Endodermal cell (in vitro differentiated cells): ENCODE results near the gene FXN. TPM values are rescaled to one million over a fixed set of nuclear protein-coding genes. Genes with fewer than 3 reads are reported as not detected.

Experiments
- DNase-seq: peaks from one replicate; pipeline ENCODE4 v3.0.0-alpha.2; 2017
- H3K27ac ChIP-seq: 2 replicates; pipeline ENCODE4 v1.5.1; 2013; ENCODE audit warnings: mild to moderate bottlenecking, low read depth, low read length, moderate library complexity
- H3K27me3 ChIP-seq: 2 replicates; pipeline ENCODE4 v1.6.1; 2013; ENCODE audit warnings: mild to moderate bottlenecking, low read length, moderate library complexity; ENCODE audit not compliant: insufficient read depth, control insufficient read depth, poor library complexity, severe bottlenecking
- H3K36me3 ChIP-seq: 2 replicates; pipeline ENCODE4 v1.7.0; 2013; ENCODE audit warnings: mild to moderate bottlenecking, low read length, moderate library complexity; ENCODE audit not compliant: control insufficient read depth, insufficient read depth
- H3K4me1 ChIP-seq: one replicate; pipeline ENCODE4 v1.7.0; 2013; ENCODE audit warnings: low read length; ENCODE audit not compliant: control insufficient read depth, insufficient read depth
- H3K4me3 ChIP-seq: 2 replicates; pipeline ENCODE4 v1.5.1; 2013; ENCODE audit warnings: mild to moderate bottlenecking, low read length, moderate library complexity
- H3K9ac ChIP-seq: 2 replicates; pipeline ENCODE4 v1.6.1; 2013; ENCODE audit warnings: mild to moderate bottlenecking, low read length, moderate library complexity; ENCODE audit not compliant: poor library complexity, severe bottlenecking; ENCODE audit errors: extremely low read depth
- H3K9me3 ChIP-seq: 2 replicates; pipeline ENCODE4 v1.6.1; 2013; ENCODE audit warnings: mild to moderate bottlenecking, low read length, moderate library complexity; ENCODE audit not compliant: control insufficient read depth
- H3K27ac Mint-ChIP-seq: 2 replicates; pipeline ENCODE4 v1.8.0; 2020; ENCODE audit warnings: mixed read lengths
- H3K27me3 Mint-ChIP-seq: 2 replicates; pipeline ENCODE4 v1.8.0; 2021; ENCODE audit warnings: mild to moderate bottlenecking, mixed read lengths; ENCODE audit not compliant: insufficient read depth
- H3K36me3 Mint-ChIP-seq: 2 replicates; pipeline ENCODE4 v1.8.0; 2020; ENCODE audit warnings: low read depth, mixed read lengths
- H3K4me1 Mint-ChIP-seq: 2 replicates; pipeline ENCODE4 v1.8.0; 2020; ENCODE audit warnings: mixed read lengths
- H3K4me3 Mint-ChIP-seq: 2 replicates; pipeline ENCODE4 v1.8.0; 2020; ENCODE audit warnings: mild to moderate bottlenecking, moderate library complexity, mixed read lengths
- H3K9me3 Mint-ChIP-seq: 2 replicates; pipeline ENCODE4 v1.8.0; 2020; ENCODE audit warnings: mild to moderate bottlenecking, mixed read lengths
- WGBS, 2 experiments: methylation state at CpG; one replicate each; pipeline versions ENCODE4 v1.1.5 to v1.1.7; 2013; ENCODE audit warnings: missing lambda C conversion rate in 2 of 2, mixed read lengths in 1 of 2; ENCODE audit not compliant: insufficient coverage in 1 of 2, insufficient read length in 1 of 2; 5-methylcytosine and 5-hydroxymethylcytosine counted together
- total RNA-seq, 2 donors: library from RNA; stranded (reverse); fragmentation: NEBNext Ultra II Directional in 1 of 2; extraction: Animal tissue kit (Norgen Biotek cat#: 25700) in 1 of 2; gene quantifications; 2 replicates in 1 of 2; 3 replicates in 1 of 2; pipeline ENCODE4 v1.2.1, GENCODE V29; 2021
- TF ChIP-seq, protein P1 (sequence below): fragments of 200-600 bp; sonication (generic); conservative IDR thresholded peaks from 2 replicates; pipeline ENCODE4 v1.5.0; 2021; ENCODE audit warnings: antibody characterized with exemption, mild to moderate bottlenecking

The FXN gene
- total RNA-seq, 2 donors from 2014 or later: 33.0 to 34.1 TPM

DNA sequence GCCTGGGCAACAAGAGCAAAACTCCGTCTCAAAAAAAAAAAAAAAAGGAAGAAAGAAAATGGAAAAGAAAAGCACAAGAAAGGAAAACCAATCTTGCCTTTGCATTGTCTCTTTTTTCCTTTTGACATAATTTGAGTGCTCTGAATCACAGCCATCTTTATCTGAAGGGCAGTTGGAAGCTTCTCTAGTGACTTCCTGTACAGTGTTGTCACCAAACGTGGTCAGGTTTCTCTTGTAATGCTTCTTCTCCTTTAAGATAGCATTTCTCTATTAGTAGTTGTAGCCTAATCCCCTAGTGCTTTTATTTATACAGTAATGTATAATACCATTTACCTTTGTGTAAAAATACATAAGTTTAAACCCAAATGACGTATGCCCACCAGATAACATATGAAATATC lies 39.8 kb upstream of the FXN start:
- WGBS, 2 experiments: 85 to 97% methylated on average over 2 to 3 of the region's 3 CpGs
- TF ChIP-seq, protein P1, sequence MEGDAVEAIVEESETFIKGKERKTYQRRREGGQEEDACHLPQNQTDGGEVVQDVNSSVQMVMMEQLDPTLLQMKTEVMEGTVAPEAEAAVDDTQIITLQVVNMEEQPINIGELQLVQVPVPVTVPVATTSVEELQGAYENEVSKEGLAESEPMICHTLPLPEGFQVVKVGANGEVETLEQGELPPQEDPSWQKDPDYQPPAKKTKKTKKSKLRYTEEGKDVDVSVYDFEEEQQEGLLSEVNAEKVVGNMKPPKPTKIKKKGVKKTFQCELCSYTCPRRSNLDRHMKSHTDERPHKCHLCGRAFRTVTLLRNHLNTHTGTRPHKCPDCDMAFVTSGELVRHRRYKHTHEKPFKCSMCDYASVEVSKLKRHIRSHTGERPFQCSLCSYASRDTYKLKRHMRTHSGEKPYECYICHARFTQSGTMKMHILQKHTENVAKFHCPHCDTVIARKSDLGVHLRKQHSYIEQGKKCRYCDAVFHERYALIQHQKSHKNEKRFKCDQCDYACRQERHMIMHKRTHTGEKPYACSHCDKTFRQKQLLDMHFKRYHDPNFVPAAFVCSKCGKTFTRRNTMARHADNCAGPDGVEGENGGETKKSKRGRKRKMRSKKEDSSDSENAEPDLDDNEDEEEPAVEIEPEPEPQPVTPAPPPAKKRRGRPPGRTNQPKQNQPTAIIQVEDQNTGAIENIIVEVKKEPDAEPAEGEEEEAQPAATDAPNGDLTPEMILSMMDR: no peak
- no peaks in the 10 kb centered on the region for H3K9me3 Mint-ChIP-seq
- no peak overlapping the region for H3K4me3 Mint-ChIP-seq
- H3K36me3 ChIP-seq: peaks cover 15% of the 10 kb centered on the region
- H3K27me3 Mint-ChIP-seq: no peaks in the 10 kb centered on the region
- H3K4me1 ChIP-seq: peaks cover 4% of the 10 kb centered on the region
- no peak overlapping the region for H3K9ac ChIP-seq
- no peak overlapping the region for H3K4me3 ChIP-seq
- H3K4me1 Mint-ChIP-seq: peaks cover 25% of the 10 kb centered on the region
- H3K9me3 ChIP-seq: no peaks in the 10 kb centered on the region
- DNase-seq: no peak
- H3K27ac Mint-ChIP-seq: no peak overlapping the region
- H3K27ac ChIP-seq: no peak overlapping the region
- H3K27me3 ChIP-seq: no peaks in the 10 kb centered on the region
- H3K36me3 Mint-ChIP-seq: peaks cover 8% of the 10 kb centered on the region

DNA sequence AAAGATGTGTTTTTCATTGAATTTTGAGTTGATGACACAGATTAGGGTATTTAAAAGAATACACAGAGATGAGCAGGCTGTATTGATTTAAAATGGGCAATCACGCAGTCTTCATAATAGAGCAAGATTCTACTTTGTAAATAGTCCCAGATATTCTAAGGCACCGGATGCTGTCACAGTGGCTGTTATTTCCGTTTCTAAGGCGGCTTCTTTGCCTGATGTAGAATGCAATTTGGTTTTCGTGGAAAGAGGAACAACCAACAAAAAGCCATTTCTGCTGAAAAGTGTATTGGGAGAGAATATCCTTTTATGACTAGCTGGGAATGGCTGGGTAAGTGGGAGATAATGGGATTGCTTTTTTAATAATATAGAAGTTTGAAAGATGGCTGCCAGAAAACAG lies 39.1 kb upstream of the FXN start:
- no peak overlapping the region for H3K9ac ChIP-seq
- H3K27ac ChIP-seq: no peak overlapping the region
- H3K27ac Mint-ChIP-seq: no peak overlapping the region
- H3K9me3 ChIP-seq: no peaks in the 10 kb centered on the region
- no peak overlapping the region for H3K4me3 ChIP-seq
- no peak overlapping the region for H3K4me3 Mint-ChIP-seq
- H3K4me1 Mint-ChIP-seq: peaks cover 25% of the 10 kb centered on the region
- TF ChIP-seq, protein P1: no peak
- WGBS, 2 experiments: 95 to 100% methylated on average over 5 of the region's 5 CpGs
- peaks cover 4% of the 10 kb centered on the region for H3K36me3 Mint-ChIP-seq
- H3K27me3 ChIP-seq: no peaks in the 10 kb centered on the region
- H3K36me3 ChIP-seq: peaks cover 10% of the 10 kb centered on the region
- no peak for DNase-seq
- H3K27me3 Mint-ChIP-seq: no peaks in the 10 kb centered on the region
- peaks cover 4% of the 10 kb centered on the region for H3K4me1 ChIP-seq
- no peaks in the 10 kb centered on the region for H3K9me3 Mint-ChIP-seq

DNA sequence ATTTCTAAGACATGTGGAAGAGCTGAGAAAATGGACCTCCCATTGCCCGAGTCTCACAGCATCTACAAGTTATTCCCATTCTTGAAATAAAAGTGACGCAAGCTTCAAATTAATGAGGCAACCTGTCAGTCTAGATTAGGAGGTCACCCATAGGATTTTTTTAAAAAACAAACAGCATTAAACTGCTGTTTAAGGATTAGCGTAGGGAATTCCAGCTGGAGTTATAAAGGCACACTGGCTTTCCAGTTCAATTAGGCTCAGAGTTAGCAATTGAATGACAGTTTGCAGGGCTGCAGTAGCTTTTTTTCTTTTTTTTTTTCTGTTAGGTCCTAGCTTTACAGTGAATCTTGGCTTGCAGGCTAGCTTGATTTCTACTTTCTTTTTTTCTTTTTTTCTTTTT lies 37.9 kb upstream of the FXN start:
- no peak overlapping the region for H3K9ac ChIP-seq
- H3K4me3 Mint-ChIP-seq: no peak overlapping the region
- peaks cover 7% of the 10 kb centered on the region for H3K36me3 Mint-ChIP-seq
- TF ChIP-seq, protein P1: no peak
- no peaks in the 10 kb centered on the region for H3K9me3 Mint-ChIP-seq
- peaks cover 7% of the 10 kb centered on the region for H3K36me3 ChIP-seq
- H3K9me3 ChIP-seq: no peaks in the 10 kb centered on the region
- H3K4me3 ChIP-seq: no peak overlapping the region
- no peaks in the 10 kb centered on the region for H3K27me3 ChIP-seq
- H3K4me1 Mint-ChIP-seq: peaks cover 25% of the 10 kb centered on the region
- WGBS, 2 experiments: 89 to 94% methylated on average over 2 to 3 of the region's 3 CpGs
- no peak overlapping the region for H3K27ac ChIP-seq
- DNase-seq: no peak
- no peak overlapping the region for H3K27ac Mint-ChIP-seq
- no peaks in the 10 kb centered on the region for H3K27me3 Mint-ChIP-seq
- H3K4me1 ChIP-seq: peaks cover 4% of the 10 kb centered on the region
